Central memory CD8-positive, alpha-beta T cell (primary cell): ENCODE results near the gene HMCN2.

ENCODE experiments used
- ATAC-seq: fragments of 150-1000 bp; cut with Tn5 transposase; replicated peaks from 2 replicates; pipeline ENCODE4 v1.10.0; 2022; ENCODE audit warnings: mild to moderate bottlenecking, moderate FRiP score, moderate number of reproducible peaks; ENCODE audit not compliant: poor library complexity, severe bottlenecking; ENCODE audit errors: extremely low read depth
- DNase-seq, 2 donors: peaks; one replicate each; pipeline ENCODE4 v3.0.0; 2021; ENCODE audit warnings: low spot score in 2 of 2
- H3K27ac Mint-ChIP-seq: one replicate; pipeline ENCODE4 v1.8.0; 2022; ENCODE audit warnings: low read depth, mild to moderate bottlenecking, moderate library complexity, mixed read lengths
- H3K27me3 Mint-ChIP-seq: one replicate; pipeline ENCODE4 v1.8.0; 2022; ENCODE audit warnings: mixed read lengths
- H3K36me3 Mint-ChIP-seq: one replicate; pipeline ENCODE4 v1.8.0; 2022; ENCODE audit warnings: mild to moderate bottlenecking, moderate library complexity, mixed read lengths; ENCODE audit not compliant: insufficient read depth
- H3K4me1 Mint-ChIP-seq: one replicate; pipeline ENCODE4 v1.8.0; 2022; ENCODE audit warnings: mixed read lengths
- H3K4me3 Mint-ChIP-seq: one replicate; pipeline ENCODE4 v1.8.0; 2022; ENCODE audit warnings: mild to moderate bottlenecking, moderate library complexity, mixed read lengths
- H3K9me3 Mint-ChIP-seq: one replicate; pipeline ENCODE4 v1.8.0; 2022; ENCODE audit warnings: mixed read lengths

The HMCN2 gene

GRCh38 chr9:130311408-130312140 lies 46.0 kb downstream of the HMCN2 start:
- Mint-ChIP-seq H3K36me3 (no peaks in the 10 kb centered on the region), H3K27ac (no peak overlapping the region), H3K4me3 (no peak overlapping the region), H3K4me1 (no peaks in the 10 kb centered on the region), H3K9me3 (no peaks in the 10 kb centered on the region), H3K27me3 (peaks cover 32% of the 10 kb centered on the region)
- DNase-seq, result no peak
- no peak for ATAC-seq

- no peak for DNase-seq
- Mint-ChIP-seq H3K36me3 (no peaks in the 10 kb centered on the region), H3K27me3 (peaks cover 40% of the 10 kb centered on the region), H3K4me1 (no peaks in the 10 kb centered on the region), H3K27ac (no peak overlapping the region), H3K4me3 (no peak overlapping the region), H3K9me3 (no peaks in the 10 kb centered on the region)
- no peak for ATAC-seq
Observed at GRCh38 chr9:130313103-130313858, 47.7 kb downstream of the HMCN2 start.

- ATAC-seq, result no peak
- no peak for DNase-seq
- Mint-ChIP-seq H3K9me3 (no peaks in the 10 kb centered on the region), H3K4me1 (no peaks in the 10 kb centered on the region), H3K4me3 (no peak overlapping the region), H3K36me3 (no peaks in the 10 kb centered on the region), H3K27me3 (peaks cover 55% of the 10 kb centered on the region), H3K27ac (no peak overlapping the region)
Observed at GRCh38 chr9:130315446-130316226, 50.1 kb downstream of the HMCN2 start.

GRCh38 chr9:130316430-130316829 lies 50.9 kb downstream of the HMCN2 start:
- ATAC-seq (no peak), DNase-seq (no peak)
- Mint-ChIP-seq H3K4me3 (no peak overlapping the region), H3K27me3 (peaks cover 55% of the 10 kb centered on the region), H3K36me3 (no peaks in the 10 kb centered on the region), H3K27ac (no peak overlapping the region), H3K4me1 (peaks cover 6% of the 10 kb centered on the region), H3K9me3 (no peaks in the 10 kb centered on the region)

GRCh38 chr9:130319300-130319699 lies 53.7 kb downstream of the HMCN2 start:
- Mint-ChIP-seq H3K27me3 (peaks cover 77% of the 10 kb centered on the region), H3K4me1 (peaks cover 6% of the 10 kb centered on the region), H3K36me3 (peaks cover 2% of the 10 kb centered on the region), H3K27ac (no peak overlapping the region), H3K9me3 (no peaks in the 10 kb centered on the region), H3K4me3 (no peak overlapping the region)
- DNase-seq, result no peak
- no peak for ATAC-seq

- Mint-ChIP-seq H3K9me3 (no peaks in the 10 kb centered on the region), H3K36me3 (peaks cover 2% of the 10 kb centered on the region), H3K4me3 (no peak overlapping the region), H3K27ac (no peak overlapping the region), H3K27me3 (peaks cover 84% of the 10 kb centered on the region), H3K4me1 (peaks cover 6% of the 10 kb centered on the region)
- DNase-seq (no peak), ATAC-seq (no peak)
Observed at GRCh38 chr9:130319944-130320712, 54.6 kb downstream of the HMCN2 start.

GRCh38 chr9:130320723-130321481 lies 55.3 kb downstream of the HMCN2 start:
- H3K4me1 Mint-ChIP-seq, result peaks cover 6% of the 10 kb centered on the region
- no peak overlapping the region for H3K4me3 Mint-ChIP-seq
- DNase-seq, result no peak
- H3K27me3 Mint-ChIP-seq, result peaks cover 87% of the 10 kb centered on the region
- H3K9me3 Mint-ChIP-seq, result no peaks in the 10 kb centered on the region
- H3K27ac Mint-ChIP-seq, result no peak overlapping the region
- no peak for ATAC-seq
- H3K36me3 Mint-ChIP-seq, result peaks cover 2% of the 10 kb centered on the region

GRCh38 chr9:130321539-130321938 lies 56.0 kb downstream of the HMCN2 start:
- Mint-ChIP-seq H3K4me1 (peaks cover 6% of the 10 kb centered on the region), H3K27ac (no peak overlapping the region), H3K4me3 (no peak overlapping the region), H3K27me3 (peaks cover 87% of the 10 kb centered on the region), H3K9me3 (no peaks in the 10 kb centered on the region), H3K36me3 (peaks cover 2% of the 10 kb centered on the region)
- DNase-seq (no peak), ATAC-seq (no peak)

GRCh38 chr9:130323051-130323745 lies 57.6 kb downstream of the HMCN2 start:
- Mint-ChIP-seq H3K9me3 (no peaks in the 10 kb centered on the region), H3K36me3 (peaks cover 2% of the 10 kb centered on the region), H3K27me3 (peaks cover 81% of the 10 kb centered on the region), H3K4me1 (peaks cover 6% of the 10 kb centered on the region), H3K4me3 (no peak overlapping the region), H3K27ac (no peak overlapping the region)
- DNase-seq, result no peak
- ATAC-seq, result no peak

- ATAC-seq (no peak), DNase-seq (no peak)
- peaks cover 87% of the 10 kb centered on the region for H3K27me3 Mint-ChIP-seq
- no peak overlapping the region for H3K27ac Mint-ChIP-seq
- peaks cover 3% of the 10 kb centered on the region for H3K4me1 Mint-ChIP-seq
- H3K9me3 Mint-ChIP-seq, result no peaks in the 10 kb centered on the region
- peaks cover 3% of the 10 kb centered on the region for H3K36me3 Mint-ChIP-seq
- H3K4me3 Mint-ChIP-seq, result no peak overlapping the region
Observed at GRCh38 chr9:130325921-130326320, 60.4 kb downstream of the HMCN2 start.

GRCh38 chr9:130327070-130327780 lies 61.7 kb downstream of the HMCN2 start:
- no peak for ATAC-seq
- Mint-ChIP-seq H3K9me3 (no peaks in the 10 kb centered on the region), H3K4me1 (no peaks in the 10 kb centered on the region), H3K27ac (no peak overlapping the region), H3K4me3 (no peak overlapping the region), H3K36me3 (peaks cover 1% of the 10 kb centered on the region), H3K27me3 (peaks cover 87% of the 10 kb centered on the region)
- DNase-seq, result no peak
